Stimulated activated naive B cell treated with anti-CD40 and anti-IgM and Interleukin-4, amounts not matched to agents 10 μg/mL and 1 μg/mL and 100 μg/mL, for 72 hours (primary cell): ENCODE data around the gene GPR135.

Experiments used
- ATAC-seq, 2 donors: fragments of 150-1000 bp; cut with Tn5 transposase; replicated peaks; 2 replicates each; pipeline ENCODE4 v1.10.0; 2021; ENCODE audit warnings: moderate library complexity in 1 of 2
- DNase-seq: peaks from one replicate; pipeline ENCODE4 v3.0.0; 2021
- H3K27ac Mint-ChIP-seq: one replicate; pipeline ENCODE4 v1.8.0; 2022; ENCODE audit warnings: mild to moderate bottlenecking, mixed read lengths
- H3K27me3 Mint-ChIP-seq, 2 donors: one replicate each; pipeline ENCODE4 v1.8.0; 2022; ENCODE audit warnings: mixed read lengths in 2 of 2
- H3K36me3 Mint-ChIP-seq, 2 donors: one replicate each; pipeline ENCODE4 v1.8.0; 2022; ENCODE audit warnings: mixed read lengths in 2 of 2, mild to moderate bottlenecking in 1 of 2
- H3K4me1 Mint-ChIP-seq, 2 donors: one replicate each; pipeline ENCODE4 v1.8.0; 2022; ENCODE audit warnings: mixed read lengths in 2 of 2, mild to moderate bottlenecking in 1 of 2
- H3K4me3 Mint-ChIP-seq, 2 donors: one replicate each; pipeline ENCODE4 v1.8.0; 2022; ENCODE audit warnings: mild to moderate bottlenecking in 2 of 2, mixed read lengths in 2 of 2, moderate library complexity in 1 of 2
- H3K9me3 Mint-ChIP-seq, 2 donors: one replicate each; pipeline ENCODE4 v1.8.0; 2022; ENCODE audit warnings: mixed read lengths in 2 of 2, mild to moderate bottlenecking in 1 of 2

Gene GPR135

DNA sequence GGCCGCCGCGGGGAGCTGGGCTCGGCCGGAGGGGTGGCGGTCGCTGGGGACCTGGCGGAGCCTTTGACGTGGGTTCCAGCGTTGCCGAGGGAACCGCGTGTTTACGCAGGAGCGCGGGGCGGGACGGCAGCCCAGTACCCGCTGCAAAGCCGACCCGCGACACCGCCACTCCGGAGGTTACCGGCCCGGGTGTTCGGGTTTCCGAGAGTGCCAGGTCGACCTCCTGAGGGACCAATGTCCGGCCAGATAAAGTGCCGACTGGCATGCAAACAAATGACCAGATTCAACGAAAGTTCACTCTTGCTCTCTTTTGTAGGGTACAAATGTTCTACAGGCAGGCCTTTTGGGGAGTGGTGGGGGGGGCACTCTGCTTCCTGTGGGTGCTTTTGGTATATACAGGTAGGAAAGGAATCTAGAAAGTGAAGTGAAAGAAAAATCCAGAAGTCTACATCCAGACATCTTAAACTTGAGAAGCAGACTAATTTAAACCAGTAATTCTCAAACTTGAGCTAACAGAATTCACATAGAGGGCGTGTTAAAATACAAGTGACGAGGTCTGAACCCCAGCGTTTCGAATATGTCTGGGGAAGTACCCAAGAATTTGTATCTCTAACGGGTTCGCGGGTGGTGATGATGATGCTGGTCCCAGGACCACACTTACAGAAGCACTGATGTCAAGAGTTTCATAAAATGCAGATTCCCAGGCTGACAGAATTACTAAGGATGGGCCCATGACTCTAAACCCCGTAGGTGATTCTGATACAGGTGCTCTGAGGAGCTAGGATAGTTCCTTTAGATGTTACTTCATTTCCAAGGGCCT lies at the start of gene GPR135:
Gene GPR135, minus strand, starts transcription at position 65 of the 820 bp plus-strand sequence. CDS start 154 bp downstream, outside the sequence.
- DNase-seq (no peak), ATAC-seq (peak; percentile 47 to 55)
- Mint-ChIP-seq H3K27ac (peak within 1 kb of the TSS; percentile 89), H3K9me3 (no peaks in the 10 kb centered on the region), H3K36me3 (peaks cover 5 to 10% of the 10 kb centered on the region in 2 donors), H3K4me3 (peak within 1 kb of the TSS; percentile 86 to 89), H3K27me3 (peaks cover 5 to 7% of the 10 kb centered on the region in 2 donors), H3K4me1 (peaks cover 5 to 8% of the 10 kb centered on the region in 2 donors)

DNA sequence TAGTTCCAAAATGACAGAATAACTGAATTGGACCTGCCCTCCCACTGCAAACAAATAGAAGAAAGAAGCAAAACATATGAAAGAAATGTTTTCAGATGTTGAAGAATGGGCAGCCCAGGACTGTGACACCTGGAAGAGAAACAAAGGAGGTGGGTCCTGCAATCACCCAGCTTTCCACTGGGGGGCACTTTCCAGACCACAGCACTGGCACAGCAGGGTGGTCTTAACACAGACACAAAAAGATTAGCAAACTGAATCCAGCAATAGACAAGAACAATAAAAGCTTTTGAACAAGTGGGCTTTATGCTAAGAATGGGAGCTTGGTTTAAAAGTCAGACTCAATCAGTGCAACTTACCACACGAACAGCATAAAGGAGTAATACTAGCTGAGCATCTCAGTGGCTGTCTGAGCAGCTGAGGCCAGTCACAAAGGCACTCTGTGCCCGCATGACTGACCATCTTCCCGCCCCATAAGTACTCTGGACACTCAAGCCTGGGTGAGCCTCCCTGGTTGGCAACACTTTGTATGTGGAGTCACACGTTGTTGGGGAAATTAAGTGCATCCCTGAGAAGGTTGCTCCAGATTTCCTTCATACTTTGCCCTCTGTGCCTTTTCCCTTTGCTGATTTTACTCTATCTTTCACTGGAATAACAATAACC lies 46.9 kb upstream of the GPR135 start:
- Mint-ChIP-seq H3K27me3 (peaks cover 4 to 34% of the 10 kb centered on the region in 2 donors), H3K27ac (no peak overlapping the region), H3K4me3 (no peak overlapping the region), H3K9me3 (peaks cover 0 to 2% of the 10 kb centered on the region in 2 donors), H3K4me1 (no peaks in the 10 kb centered on the region), H3K36me3 (peaks cover 2% of the 10 kb centered on the region in 2 donors)
- DNase-seq (no peak), ATAC-seq (peak; percentile 48 to 55)

GRCh38 chr14:59510966-59511365 lies 45.8 kb upstream of the GPR135 start:
- H3K9me3 Mint-ChIP-seq: peaks cover 0 to 2% of the 10 kb centered on the region in 2 donors
- H3K4me1 Mint-ChIP-seq: no peaks in the 10 kb centered on the region
- no peak overlapping the region for H3K4me3 Mint-ChIP-seq
- no peak for ATAC-seq
- peaks cover 4 to 30% of the 10 kb centered on the region in 2 donors for H3K27me3 Mint-ChIP-seq
- DNase-seq: no peak
- H3K27ac Mint-ChIP-seq: no peak overlapping the region
- H3K36me3 Mint-ChIP-seq: peaks cover 3% of the 10 kb centered on the region in 2 donors

DNA sequence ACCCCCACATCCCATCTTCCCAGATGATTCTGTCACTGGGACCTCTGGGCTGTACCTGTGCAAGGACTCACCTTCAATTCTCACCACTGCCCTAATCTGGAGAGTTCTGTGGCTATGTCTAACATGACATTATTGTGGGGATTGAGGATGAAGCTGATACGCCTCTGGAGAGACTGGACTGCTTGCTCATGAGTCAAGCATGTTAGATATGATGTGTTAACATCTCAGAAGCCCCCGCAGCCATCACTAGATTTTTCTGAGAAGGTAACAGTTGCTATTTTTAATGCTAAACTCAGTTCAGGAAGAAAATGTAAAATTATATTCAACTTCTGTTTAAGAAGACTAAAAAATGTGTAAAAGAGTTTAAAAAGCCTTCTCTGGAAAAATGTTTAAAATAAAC lies 44.8 kb upstream of the GPR135 start:
- Mint-ChIP-seq H3K36me3 (peaks cover 3% of the 10 kb centered on the region in 2 donors), H3K9me3 (peaks cover 0 to 2% of the 10 kb centered on the region in 2 donors), H3K27ac (no peak overlapping the region), H3K4me1 (no peaks in the 10 kb centered on the region), H3K4me3 (no peak overlapping the region), H3K27me3 (peaks cover 4 to 23% of the 10 kb centered on the region in 2 donors)
- DNase-seq (no peak), ATAC-seq (no peak)

DNA sequence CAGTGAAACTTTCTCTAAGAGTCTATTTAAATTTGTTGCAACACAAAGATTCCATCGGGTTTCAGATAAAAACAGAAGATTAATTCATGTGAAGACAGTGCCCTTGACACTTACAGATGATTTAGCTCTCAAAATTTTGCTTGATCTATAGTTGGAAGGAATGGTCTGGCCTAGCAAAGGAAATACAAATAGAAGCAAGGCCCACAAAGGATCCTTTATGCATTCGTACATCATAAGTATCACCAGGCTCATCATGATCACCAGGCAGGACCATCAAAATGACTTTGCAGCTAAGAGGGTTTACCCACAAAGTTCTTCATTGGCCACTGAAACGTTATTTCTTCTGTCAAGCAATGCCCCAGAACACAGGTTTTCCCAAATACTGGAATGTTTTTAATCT lies 43.9 kb upstream of the GPR135 start:
- H3K27me3 Mint-ChIP-seq: peaks cover 4 to 14% of the 10 kb centered on the region in 2 donors
- H3K9me3 Mint-ChIP-seq: no peaks in the 10 kb centered on the region
- ATAC-seq: no peak
- no peaks in the 10 kb centered on the region for H3K4me1 Mint-ChIP-seq
- H3K36me3 Mint-ChIP-seq: peaks cover 3 to 5% of the 10 kb centered on the region in 2 donors
- no peak for DNase-seq
- H3K27ac Mint-ChIP-seq: no peak overlapping the region
- H3K4me3 Mint-ChIP-seq: no peak overlapping the region

DNA sequence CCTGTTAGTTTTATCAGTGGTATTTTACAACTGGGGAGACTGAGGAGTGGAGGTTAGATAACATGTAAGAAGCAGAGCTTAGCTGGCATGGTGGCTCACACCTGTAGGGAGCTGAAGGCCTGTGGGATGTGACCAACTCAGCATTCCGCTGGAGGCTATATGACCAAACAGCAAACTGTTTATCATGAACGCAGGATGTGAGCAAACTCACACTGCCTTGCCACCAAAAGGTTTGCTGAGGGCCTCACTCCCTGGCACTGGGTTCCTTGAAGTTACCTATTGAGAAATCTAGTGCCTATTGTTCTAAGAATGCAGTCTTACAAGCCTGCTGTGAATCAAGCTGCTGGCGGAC lies 42.5 kb upstream of the GPR135 start:
- no peak for ATAC-seq
- no peak for DNase-seq
- Mint-ChIP-seq H3K27ac (no peak overlapping the region), H3K4me1 (no peaks in the 10 kb centered on the region), H3K9me3 (no peaks in the 10 kb centered on the region), H3K36me3 (peaks cover 3 to 9% of the 10 kb centered on the region in 2 donors), H3K27me3 (peaks cover 0 to 5% of the 10 kb centered on the region in 2 donors), H3K4me3 (no peak overlapping the region)

DNA sequence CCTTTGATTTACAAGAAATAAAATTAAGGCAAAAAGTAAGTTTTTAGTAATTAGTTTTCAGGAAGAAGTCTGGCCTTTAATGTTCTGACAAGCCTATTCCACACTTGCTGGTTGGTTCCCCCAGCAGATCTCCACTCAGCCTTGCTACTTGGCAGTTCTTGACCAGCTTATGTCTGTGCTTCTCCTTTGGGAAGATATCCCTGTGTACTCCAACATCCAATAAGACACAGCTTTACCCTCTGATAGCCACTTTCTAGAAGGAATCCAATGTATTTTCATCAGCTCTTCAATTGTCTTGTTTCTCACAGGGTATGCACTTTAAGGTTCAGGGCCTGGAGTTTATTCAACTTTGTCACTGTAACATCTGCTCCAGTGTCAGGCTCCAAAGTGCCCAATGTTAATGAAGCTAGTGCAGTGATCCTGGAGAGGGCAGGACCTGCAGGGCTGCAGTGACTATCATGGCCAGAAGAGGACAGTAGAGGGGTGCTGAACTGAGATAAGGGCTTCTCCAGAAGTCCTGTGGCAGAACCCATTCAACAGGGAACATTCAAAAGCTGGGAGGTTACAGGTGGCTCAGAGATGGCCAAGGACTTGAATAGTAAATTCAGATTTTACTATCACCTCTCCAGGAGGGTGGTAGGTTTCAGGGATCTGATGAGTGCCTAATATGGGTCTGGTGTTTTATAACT lies 42.0 kb upstream of the GPR135 start:
- H3K4me3 Mint-ChIP-seq: no peak overlapping the region
- ATAC-seq: peak; percentile 82 to 85
- DNase-seq: peak; percentile 33
- no peaks in the 10 kb centered on the region for H3K9me3 Mint-ChIP-seq
- no peak overlapping the region for H3K27ac Mint-ChIP-seq
- H3K27me3 Mint-ChIP-seq: peaks cover 0 to 5% of the 10 kb centered on the region in 2 donors
- H3K36me3 Mint-ChIP-seq: peaks cover 3 to 12% of the 10 kb centered on the region in 2 donors
- H3K4me1 Mint-ChIP-seq: no peaks in the 10 kb centered on the region

- no peaks in the 10 kb centered on the region for H3K27me3 Mint-ChIP-seq
- no peak overlapping the region for H3K4me3 Mint-ChIP-seq
Observed at GRCh38 chr14:59503256-59503655, 38.1 kb upstream of the GPR135 start.

GRCh38 chr14:59500732-59501131 lies 35.6 kb upstream of the GPR135 start:
- DNase-seq (no peak), ATAC-seq (no peak)
- peaks cover 7 to 22% of the 10 kb centered on the region in 2 donors for H3K36me3 Mint-ChIP-seq
- no peak overlapping the region for H3K4me3 Mint-ChIP-seq
- no peak overlapping the region for H3K27ac Mint-ChIP-seq
- no peaks in the 10 kb centered on the region for H3K4me1 Mint-ChIP-seq
- H3K9me3 Mint-ChIP-seq: no peaks in the 10 kb centered on the region
- no peaks in the 10 kb centered on the region for H3K27me3 Mint-ChIP-seq

More at GRCh38 chr14:59503256-59503655, 38.1 kb upstream of the GPR135 start:
- Mint-ChIP-seq H3K4me1 (no peaks in the 10 kb centered on the region), H3K27ac (no peak overlapping the region), H3K9me3 (no peaks in the 10 kb centered on the region), H3K36me3 (peaks cover 3 to 13% of the 10 kb centered on the region in 2 donors)
- ATAC-seq (no peak), DNase-seq (no peak)

- DNase-seq (no peak), ATAC-seq (no peak)
- no peak overlapping the region for H3K27ac Mint-ChIP-seq
- H3K4me3 Mint-ChIP-seq: no peak overlapping the region
- peaks cover 56 to 65% of the 10 kb centered on the region in 2 donors for H3K36me3 Mint-ChIP-seq
- H3K4me1 Mint-ChIP-seq: peaks cover 11 to 22% of the 10 kb centered on the region in 2 donors
- H3K9me3 Mint-ChIP-seq: no peaks in the 10 kb centered on the region
- no peaks in the 10 kb centered on the region for H3K27me3 Mint-ChIP-seq
Observed at GRCh38 chr14:59492384-59492783, 27.2 kb upstream of the GPR135 start.

- Mint-ChIP-seq H3K4me3 (no peak overlapping the region), H3K27ac (no peak overlapping the region), H3K27me3 (no peaks in the 10 kb centered on the region), H3K9me3 (no peaks in the 10 kb centered on the region), H3K36me3 (peaks cover 50 to 57% of the 10 kb centered on the region in 2 donors), H3K4me1 (peaks cover 12 to 24% of the 10 kb centered on the region in 2 donors)
- DNase-seq: no peak
- no peak for ATAC-seq
Observed at GRCh38 chr14:59490756-59491155, 25.6 kb upstream of the GPR135 start.

DNA sequence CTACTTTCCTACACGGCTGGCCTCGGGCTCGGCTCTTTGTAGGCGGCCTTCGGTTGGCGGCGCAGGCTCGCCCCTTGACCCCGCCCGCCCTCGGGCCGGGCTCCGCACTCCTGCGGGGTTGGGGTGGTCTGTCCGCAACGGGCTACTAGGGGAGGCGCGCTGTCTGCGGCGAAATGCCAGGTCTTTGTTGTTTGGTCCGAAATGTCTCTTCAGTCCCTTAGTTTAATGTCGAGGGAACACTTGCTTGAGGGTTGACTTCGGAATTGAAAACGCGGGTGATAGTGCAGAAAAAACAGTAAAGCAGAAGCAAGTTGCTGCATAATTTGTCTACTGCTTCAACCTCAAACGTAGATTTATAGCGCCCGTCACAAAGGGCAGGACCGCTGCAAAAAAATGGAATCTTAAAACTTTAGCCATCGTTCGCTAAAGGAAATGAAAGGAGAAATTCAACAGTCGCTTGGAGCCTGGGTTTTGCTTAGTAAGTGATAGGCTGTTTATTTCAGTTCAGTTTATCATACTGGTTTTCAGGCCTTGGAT lies 19.5 kb upstream of the GPR135 start:
- ATAC-seq: peak; percentile 59 to 60

DNA sequence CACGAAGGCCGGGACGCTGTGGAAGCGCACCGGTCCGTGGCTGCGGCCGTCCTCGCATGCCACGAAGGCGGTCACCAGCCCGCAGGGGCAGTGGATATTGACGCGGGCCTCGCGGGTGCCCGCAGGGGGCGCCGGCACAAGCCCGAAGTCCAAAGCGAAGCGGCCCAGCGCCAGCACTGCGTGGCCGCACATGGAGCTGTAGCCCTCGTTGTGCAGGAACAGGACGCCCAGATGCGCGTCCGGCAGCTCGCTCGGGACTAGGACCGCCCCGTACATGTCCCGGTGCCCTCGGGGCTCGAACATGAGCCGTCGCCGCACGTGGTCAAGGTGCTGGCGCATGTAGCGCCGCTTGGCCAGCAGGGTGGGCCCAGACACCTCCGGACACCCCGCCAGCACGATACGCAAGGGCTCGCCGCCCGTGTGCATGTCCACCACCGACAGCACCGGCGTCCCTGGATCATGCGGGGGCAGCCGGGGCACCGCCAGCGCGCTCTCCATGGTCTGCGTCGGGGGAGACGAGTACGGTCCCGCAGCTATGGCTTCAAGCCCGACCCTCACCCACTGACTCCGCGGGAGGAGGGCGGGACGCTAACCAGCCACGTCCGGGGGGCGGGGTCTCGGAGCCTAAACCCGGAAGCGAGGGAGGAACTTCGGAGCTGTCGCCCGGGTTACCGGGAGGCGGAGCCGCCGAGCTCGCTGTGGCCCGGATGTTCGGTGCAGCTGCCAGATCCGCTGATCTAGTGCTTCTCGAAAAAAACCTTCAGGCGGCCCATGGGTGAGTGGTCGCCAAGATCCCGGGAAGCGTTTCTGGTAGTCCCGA lies 18.8 kb upstream of the GPR135 start, which contains the start of the genes JKAMP and L3HYPDH:
Gene JKAMP, plus strand, starts transcription at position 699 of the 820 bp plus-strand sequence. Its CDS starts 73 bp downstream, at position 772.
Gene L3HYPDH, minus strand, starts transcription at position 590 of the 820 bp plus-strand sequence. Its CDS starts 92 bp downstream, at position 498.
- peak; percentile 91 to 94 for ATAC-seq
- Mint-ChIP-seq H3K4me1 (peaks cover 29 to 52% of the 10 kb centered on the region in 2 donors), H3K36me3 (peaks cover 8 to 22% of the 10 kb centered on the region in 2 donors)

More for the DNA sequence above, 19.5 kb upstream of the GPR135 start:
- Mint-ChIP-seq H3K4me3 (peak overlapping the region; percentile 90 to 94), H3K27ac (peak overlapping the region; percentile 95), H3K4me1 (peaks cover 34 to 57% of the 10 kb centered on the region in 2 donors), H3K27me3 (no peaks in the 10 kb centered on the region), H3K36me3 (peaks cover 12 to 27% of the 10 kb centered on the region in 2 donors), H3K9me3 (no peaks in the 10 kb centered on the region)
- DNase-seq: no peak

More for the DNA sequence above, 18.8 kb upstream of the GPR135 start, which contains the start of the genes JKAMP and L3HYPDH:
- DNase-seq: peak; percentile 95
- peak within 1 kb of the TSS; percentile 95 for H3K27ac Mint-ChIP-seq
- no peaks in the 10 kb centered on the region for H3K9me3 Mint-ChIP-seq
- peak within 1 kb of the TSS; percentile 90 to 94 for H3K4me3 Mint-ChIP-seq
- no peaks in the 10 kb centered on the region for H3K27me3 Mint-ChIP-seq
